HAP-1 (cell line): ENCODE data around the gene PLEKHG5.

Experiments used
- DNase-seq, 2 experiments: peaks; one replicate each; pipeline ENCODE4 v3.0.0-alpha.2; 2016 to 2020; ENCODE audit warnings: low spot score in 2 of 2
- H3K27me3 ChIP-seq: fragments of 250-450 bp; sonication (Bioruptor Pico); 2 replicates; pipeline ENCODE4 v1.5.1; 2020; ENCODE audit warnings: low read depth, mild to moderate bottlenecking, moderate library complexity
- H3K36me3 ChIP-seq: fragments of 250-450 bp; sonication (Bioruptor Pico); replicated peaks from 2 replicates; pipeline ENCODE4 v1.5.1; 2020; ENCODE audit warnings: mild to moderate bottlenecking
- H3K4me1 ChIP-seq: fragments of 250-450 bp; sonication (Bioruptor Pico); 2 replicates; pipeline ENCODE4 v1.5.1; 2020; ENCODE audit warnings: mild to moderate bottlenecking
- H3K4me3 ChIP-seq: fragments of 250-450 bp; sonication (Bioruptor Pico); 2 replicates; pipeline ENCODE4 v1.5.1; 2020; ENCODE audit warnings: mild to moderate bottlenecking, moderate library complexity
- H3K9me3 ChIP-seq: fragments of 250-450 bp; sonication (Bioruptor Pico); 2 replicates; pipeline ENCODE4 v1.5.1; 2020; ENCODE audit warnings: mild to moderate bottlenecking, moderate library complexity
- in situ Hi-C: fragments of 300-500 bp; cut with MboI; formaldehyde crosslinking; loops from 3 replicates; pipeline ENCODE4 v1.14.3; 2020; ENCODE audit warnings: low sequenced_read_pairs, inconsistent platforms, mixed read lengths

The PLEKHG5 gene

DNA sequence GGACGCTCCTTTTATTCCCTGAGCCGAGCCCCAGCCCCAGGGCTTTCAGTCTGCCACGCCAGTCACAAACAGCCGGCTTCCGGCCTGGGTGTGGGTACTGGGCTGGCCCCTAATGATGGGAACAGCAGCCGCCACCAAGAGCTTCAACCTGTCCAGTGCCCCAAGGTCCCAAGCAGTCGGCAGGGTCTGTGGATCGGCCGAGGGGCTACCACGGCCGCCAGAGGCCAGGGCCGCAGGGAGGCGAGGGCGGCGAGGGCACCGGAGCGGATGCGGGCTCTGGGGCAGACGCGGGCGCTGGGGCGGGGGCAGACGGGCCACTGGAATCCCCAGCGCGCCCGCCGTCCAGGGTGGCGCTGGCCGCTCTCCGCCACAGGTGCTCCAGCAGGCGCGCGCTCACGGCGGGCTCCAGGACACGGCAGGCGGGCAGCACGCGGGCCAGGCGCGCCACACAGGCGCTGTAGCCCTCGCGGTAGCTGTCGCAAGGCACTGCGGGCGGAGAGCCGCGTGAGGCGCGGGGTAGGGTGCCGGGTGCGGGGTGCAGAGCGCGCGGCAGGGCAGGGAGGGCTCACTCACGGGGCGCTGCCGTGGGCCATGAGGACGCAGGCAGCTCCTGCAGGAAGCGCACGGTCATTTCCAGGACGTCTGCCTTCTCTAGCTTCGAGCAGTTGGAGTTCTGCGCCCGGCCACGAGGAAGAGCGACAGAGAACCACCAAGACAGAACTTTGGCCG is 72.6 kb downstream of the PLEKHG5 start:
- no peak for DNase-seq
- peak overlapping the region; percentile 35; the same call in 1 of the 2 replicates for H3K4me3 ChIP-seq

DNA sequence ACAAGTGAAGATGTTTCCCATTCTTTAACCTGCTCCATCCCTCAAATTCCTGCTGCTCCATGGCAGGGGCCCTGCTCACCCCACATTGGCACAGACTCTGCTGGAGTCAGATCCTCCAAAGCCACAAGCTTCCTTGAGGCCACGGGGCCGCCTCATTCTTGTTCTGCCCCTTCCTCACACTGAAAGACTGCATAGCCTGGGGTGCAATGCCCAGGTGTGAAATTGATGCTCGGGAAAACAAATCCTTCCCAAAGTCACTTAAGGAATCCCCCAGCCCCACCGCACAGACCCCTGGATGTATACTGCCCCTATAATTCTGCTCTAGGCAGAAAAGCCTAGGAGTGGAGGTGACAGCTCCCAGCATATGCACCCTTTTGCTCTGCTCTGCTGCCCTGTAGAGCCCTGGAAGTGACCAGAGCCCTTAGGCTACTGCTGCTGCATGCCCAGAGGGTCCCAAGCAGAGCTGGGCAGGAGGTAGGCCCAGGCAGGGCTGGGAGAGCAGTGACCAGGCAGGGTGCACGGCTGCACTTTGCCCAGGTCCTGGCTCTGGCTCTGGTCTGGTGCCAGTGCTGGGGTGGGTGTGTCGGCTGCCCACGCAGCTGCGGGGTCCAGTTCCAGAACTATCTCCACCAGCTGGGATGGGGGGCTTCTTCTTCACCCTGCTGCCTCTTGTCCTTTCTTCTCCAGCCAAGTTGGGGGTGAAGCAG is 73.4 kb downstream of the PLEKHG5 start:
- Histone ChIP-seq H3K27me3 (peaks cover 32% of the 10 kb centered on the region), H3K36me3 (no peaks in the 10 kb centered on the region), H3K4me3 (no peak overlapping the region), H3K9me3 (no peaks in the 10 kb centered on the region), H3K4me1 (peaks cover 14% of the 10 kb centered on the region)
- DNase-seq: no peak
- in situ Hi-C loops: no loop called here

More for the DNA sequence above, 72.6 kb downstream of the PLEKHG5 start:
- Histone ChIP-seq H3K9me3 (no peaks in the 10 kb centered on the region), H3K36me3 (no peaks in the 10 kb centered on the region), H3K4me1 (peaks cover 17% of the 10 kb centered on the region), H3K27me3 (peaks cover 35% of the 10 kb centered on the region)
- in situ Hi-C loops: no loop called here
